VCaP (cell line): ENCODE measurements around the gene WAC.
"Not testable (repeated sequence)": the region's sequence is repeated elsewhere in the genome, so short reads cannot be mapped to it uniquely, and the experiment has no call there.

ENCODE experiments used
- H3K27ac ChIP-seq: fragments of 450-650 bp; 2 replicates; pipeline ENCODE4 v1.5.1; 2017
- TF ChIP-seq, protein P1 (sequence below): fragments of 450-650 bp; conservative IDR thresholded peaks from 2 replicates; pipeline ENCODE4 v1.5.1; 2017; ENCODE audit warnings: mild to moderate bottlenecking, moderate library complexity

WAC gene

DNA sequence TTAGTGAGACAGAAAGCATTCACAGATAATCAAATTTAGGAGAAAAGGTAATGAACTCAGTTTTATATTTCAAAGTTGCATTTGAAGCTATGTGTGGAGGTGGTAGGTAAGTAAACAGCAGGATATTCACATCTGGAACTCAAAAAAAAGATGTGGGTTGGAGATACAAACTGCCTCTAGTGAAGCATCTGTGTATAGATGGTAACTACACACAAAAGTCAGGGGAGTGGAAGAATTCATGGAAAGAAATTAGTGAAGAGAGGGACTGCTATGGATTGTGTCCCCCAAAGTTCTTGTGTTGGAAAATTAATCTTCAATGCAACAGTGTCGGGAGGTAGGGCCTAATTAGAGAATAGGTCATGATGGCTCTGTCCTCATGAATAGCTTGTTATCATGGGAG is 18.3 kb upstream of the WAC start:
- H3K27ac ChIP-seq = no peak overlapping the region
- TF ChIP-seq, protein P1, sequence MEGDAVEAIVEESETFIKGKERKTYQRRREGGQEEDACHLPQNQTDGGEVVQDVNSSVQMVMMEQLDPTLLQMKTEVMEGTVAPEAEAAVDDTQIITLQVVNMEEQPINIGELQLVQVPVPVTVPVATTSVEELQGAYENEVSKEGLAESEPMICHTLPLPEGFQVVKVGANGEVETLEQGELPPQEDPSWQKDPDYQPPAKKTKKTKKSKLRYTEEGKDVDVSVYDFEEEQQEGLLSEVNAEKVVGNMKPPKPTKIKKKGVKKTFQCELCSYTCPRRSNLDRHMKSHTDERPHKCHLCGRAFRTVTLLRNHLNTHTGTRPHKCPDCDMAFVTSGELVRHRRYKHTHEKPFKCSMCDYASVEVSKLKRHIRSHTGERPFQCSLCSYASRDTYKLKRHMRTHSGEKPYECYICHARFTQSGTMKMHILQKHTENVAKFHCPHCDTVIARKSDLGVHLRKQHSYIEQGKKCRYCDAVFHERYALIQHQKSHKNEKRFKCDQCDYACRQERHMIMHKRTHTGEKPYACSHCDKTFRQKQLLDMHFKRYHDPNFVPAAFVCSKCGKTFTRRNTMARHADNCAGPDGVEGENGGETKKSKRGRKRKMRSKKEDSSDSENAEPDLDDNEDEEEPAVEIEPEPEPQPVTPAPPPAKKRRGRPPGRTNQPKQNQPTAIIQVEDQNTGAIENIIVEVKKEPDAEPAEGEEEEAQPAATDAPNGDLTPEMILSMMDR = no peak

DNA sequence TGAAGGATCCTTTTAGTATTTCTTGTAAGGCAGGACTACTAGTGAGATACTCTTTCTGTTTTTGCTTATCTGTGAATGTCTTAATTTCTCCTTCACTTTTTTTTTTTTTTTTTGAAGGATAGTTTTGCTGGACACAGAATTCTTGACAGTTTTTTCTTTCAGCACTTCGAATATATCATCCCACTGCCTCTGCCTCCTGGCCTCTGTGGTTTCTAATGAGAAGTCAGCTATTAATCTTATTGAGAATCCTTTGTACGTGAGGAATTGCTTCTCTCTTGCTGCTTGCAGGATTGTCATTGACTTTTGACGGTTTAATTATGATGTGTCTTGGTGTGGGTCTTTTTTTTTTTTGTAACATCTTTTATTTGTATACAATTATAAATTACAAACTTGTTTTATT is 12.6 kb upstream of the WAC start:
- TF ChIP-seq, protein P1 = no peak
- H3K27ac ChIP-seq = no peak overlapping the region

DNA sequence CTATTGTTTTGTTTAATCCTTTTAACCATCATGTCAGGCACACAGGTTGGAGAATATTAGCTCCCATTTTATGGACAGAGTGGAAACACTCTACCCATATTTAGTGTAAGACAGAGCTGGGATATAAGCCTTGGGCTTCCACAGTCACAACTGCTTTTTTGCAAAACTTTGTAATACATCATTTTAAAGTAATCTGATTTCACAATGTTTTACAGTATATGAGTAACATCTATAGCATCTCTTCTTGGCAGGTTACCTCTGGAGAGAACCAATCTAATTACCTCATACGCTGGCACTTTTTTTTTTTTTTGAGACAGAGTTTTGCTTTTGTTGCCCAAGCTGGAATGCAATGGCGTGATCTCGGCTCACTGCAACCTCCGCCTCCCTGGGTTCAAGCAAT is 12.1 kb upstream of the WAC start:
- not testable (repeated sequence) for H3K27ac ChIP-seq

DNA sequence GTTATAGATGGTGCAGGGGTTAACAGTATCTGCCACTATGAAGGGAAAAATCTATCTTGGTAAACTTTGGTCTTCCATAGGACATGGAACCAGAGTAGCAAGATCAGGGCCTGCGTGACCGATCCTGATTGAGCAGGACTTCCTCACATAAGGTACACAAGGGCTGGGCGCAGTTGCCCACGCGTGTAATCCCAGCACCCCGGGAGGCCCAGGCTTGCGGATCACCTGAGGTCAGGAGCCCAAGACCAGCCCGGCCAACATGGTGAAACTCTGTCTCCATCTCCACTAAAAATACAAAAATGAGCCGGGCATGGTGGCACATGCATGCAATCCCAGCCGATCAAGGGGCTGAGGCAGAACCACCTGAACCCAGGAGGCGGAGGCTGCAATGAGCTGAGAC is 11.0 kb upstream of the WAC start:
- not testable (repeated sequence) for H3K27ac ChIP-seq

DNA sequence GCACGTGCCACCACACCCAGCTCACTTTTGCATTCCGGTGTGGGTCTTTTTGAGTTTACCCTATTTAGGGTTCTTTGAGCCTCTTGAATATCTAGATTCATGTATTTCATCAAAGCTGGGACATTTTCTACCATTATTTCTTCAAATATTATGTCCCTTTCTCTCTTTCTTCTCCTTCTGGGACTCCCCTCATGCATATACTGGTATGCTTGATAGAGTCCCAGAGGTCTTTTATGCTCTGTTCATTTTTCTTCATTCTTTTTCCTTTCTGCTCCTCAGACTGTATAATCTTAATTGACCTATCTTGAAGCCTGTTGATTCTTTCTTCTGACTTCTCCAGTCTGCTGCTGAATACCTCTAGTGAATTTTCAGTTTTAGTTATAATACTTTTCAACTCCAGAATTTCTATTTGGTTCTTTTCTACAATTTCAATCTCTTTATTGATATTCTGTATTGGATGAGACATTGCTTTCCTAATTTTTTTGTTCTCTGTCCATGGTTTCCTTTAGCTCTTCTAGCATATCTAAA is 9.1 kb upstream of the WAC start:
- no peak overlapping the region for H3K27ac ChIP-seq
- TF ChIP-seq, protein P1 = no peak

DNA sequence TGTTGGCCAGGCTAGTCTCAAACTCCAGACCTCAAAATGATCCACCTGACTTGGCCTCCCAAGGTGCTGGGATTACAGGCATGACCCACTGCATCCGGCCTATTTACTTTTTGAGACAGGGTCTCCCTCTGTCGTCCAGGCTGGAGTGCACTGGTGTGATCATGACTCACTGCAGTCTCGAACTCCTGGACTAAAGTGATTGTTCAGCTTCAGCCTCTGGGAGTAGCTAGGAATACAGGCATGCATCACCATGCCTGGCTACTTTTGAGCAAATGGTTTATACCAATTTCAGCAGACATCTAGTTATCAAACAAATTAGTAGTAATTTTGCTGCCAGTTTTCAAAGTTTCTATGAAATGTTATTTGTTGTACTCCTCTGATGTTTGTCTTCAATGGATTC is 2.2 kb upstream of the WAC start:
- no peak overlapping the region for H3K27ac ChIP-seq
- TF ChIP-seq, protein P1 = no peak

DNA sequence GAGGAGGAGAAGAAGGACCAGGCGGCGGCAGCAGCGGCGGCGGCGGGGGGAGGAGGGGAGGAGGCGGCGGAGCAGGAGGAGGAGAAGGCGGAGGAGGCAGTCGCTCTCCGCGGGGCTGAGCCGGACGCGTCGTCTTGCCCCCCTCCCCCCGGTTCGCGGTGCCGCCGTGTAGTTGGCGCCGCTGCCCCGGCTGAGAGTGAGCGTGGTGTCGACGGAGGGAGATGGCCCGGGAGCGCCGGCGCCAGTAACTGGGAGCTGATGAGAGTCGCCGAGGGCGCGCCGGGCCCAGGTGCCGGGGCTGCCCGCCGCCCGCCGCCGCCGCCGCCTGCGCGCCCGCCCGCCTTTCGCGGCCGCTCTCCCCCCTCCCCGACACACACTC is 257 bp downstream of the WAC start:
- H3K27ac ChIP-seq = peak overlapping the region; percentile 99
- TF ChIP-seq, protein P1 = no peak

DNA sequence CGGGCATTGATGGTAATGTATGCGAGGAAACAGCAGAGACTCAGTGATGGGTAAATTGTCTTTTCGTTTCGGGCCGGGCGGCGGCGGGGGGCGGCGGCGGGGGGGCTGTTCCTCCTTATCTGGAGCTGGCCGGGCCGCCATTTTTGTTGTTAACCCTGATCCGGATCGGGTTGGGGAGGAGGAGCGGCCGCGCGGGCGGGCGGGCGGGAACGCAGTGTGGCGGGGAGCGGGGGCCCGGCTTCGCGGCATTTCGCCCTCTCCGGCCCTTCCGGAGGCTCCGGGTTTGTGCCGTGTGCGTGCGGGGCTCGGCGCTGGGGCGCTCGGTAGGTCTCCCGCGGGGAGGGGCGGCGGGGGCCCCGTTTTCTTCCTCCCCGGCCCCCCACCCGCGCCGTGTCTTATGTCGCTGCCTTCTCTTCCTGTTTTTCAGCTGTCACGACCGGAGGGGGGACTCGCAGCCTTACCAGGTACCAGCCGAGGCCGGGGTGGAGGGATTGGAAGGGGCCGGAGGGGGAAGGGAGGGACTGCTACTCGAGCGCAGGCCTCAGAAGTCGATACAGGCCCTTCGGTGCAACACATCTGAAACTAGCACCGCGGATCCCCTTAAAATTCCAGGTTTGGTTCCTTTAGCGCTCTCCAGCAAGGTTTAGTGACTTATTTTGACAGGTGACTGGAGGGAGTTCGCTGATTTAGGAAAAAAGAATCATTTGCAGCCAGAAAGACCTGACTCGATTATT is 820 bp downstream of the WAC start:
- H3K27ac ChIP-seq = peak overlapping the region; percentile 99
- TF ChIP-seq, protein P1 = no peak
